GM23338 (cell line): ENCODE measurements around the gene SLC12A6. TPM values are rescaled to one million over a fixed set of nuclear protein-coding genes. Genes with fewer than 3 reads are reported as not detected.

Source experiments
- ATAC-seq: fragments of 200-7000 bp; cut with Tn5 transposase; 3 replicates; pipeline ENCODE4 v1.9.1; 2020
- DNase-seq: peaks from one replicate; pipeline ENCODE4 v3.0.0-alpha.2; 2015; ENCODE audit warnings: low spot score
- H2AFZ ChIP-seq: fragments of 200-600 bp; sonication (generic); 2 replicates; pipeline ENCODE4 v1.8.0; 2016; ENCODE audit warnings: antibody characterized with exemption, mild to moderate bottlenecking, moderate library complexity
- H3F3A ChIP-seq: fragments of 200-600 bp; sonication (generic); replicated peaks from 2 replicates; pipeline ENCODE4 v1.8.0; 2017; ENCODE audit warnings: antibody characterized with exemption, mixed run types, low read depth
- H3K27ac ChIP-seq: fragments of 200-600 bp; sonication (generic); 2 replicates; pipeline ENCODE4 v1.6.1; 2016; ENCODE audit warnings: low read depth
- H3K27me3 ChIP-seq: fragments of 200-600 bp; sonication (generic); 2 replicates; pipeline ENCODE4 v1.8.0; 2016; ENCODE audit warnings: mild to moderate bottlenecking, mixed run types, moderate library complexity; ENCODE audit not compliant: insufficient read depth
- H3K36me3 ChIP-seq: fragments of 200-600 bp; sonication (generic); 2 replicates; pipeline ENCODE4 v1.8.0; 2016; ENCODE audit warnings: mild to moderate bottlenecking; ENCODE audit not compliant: insufficient read depth
- H3K4me1 ChIP-seq: fragments of 200-600 bp; sonication (generic); 2 replicates; pipeline ENCODE4 v1.8.0; 2016; ENCODE audit warnings: mild to moderate bottlenecking, moderate library complexity; ENCODE audit not compliant: insufficient read depth
- H3K4me2 ChIP-seq: fragments of 200-600 bp; sonication (generic); 2 replicates; pipeline ENCODE4 v1.7.1; 2017; ENCODE audit warnings: mixed run types
- H3K4me3 ChIP-seq: fragments of 200-600 bp; sonication (generic); 2 replicates; pipeline ENCODE4 v1.6.1; 2016; ENCODE audit warnings: mixed run types
- H3K79me2 ChIP-seq: fragments of 200-600 bp; sonication (generic); replicated peaks from 2 replicates; pipeline ENCODE4 v1.8.0; 2017; ENCODE audit warnings: mild to moderate bottlenecking; ENCODE audit not compliant: insufficient read depth
- H3K9me2 ChIP-seq: fragments of 200-600 bp; sonication (generic); 2 replicates; pipeline ENCODE4 v1.8.0; 2017; ENCODE audit not compliant: insufficient read depth
- H4K20me1 ChIP-seq: fragments of 200-600 bp; sonication (generic); replicated peaks from 2 replicates; pipeline ENCODE4 v1.8.0; 2017; ENCODE audit warnings: mild to moderate bottlenecking; ENCODE audit not compliant: insufficient read depth
- H3K27ac Mint-ChIP-seq: 2 replicates; pipeline ENCODE4 v1.8.0; 2020; ENCODE audit warnings: inconsistent platforms, mild to moderate bottlenecking, moderate library complexity, mixed read lengths
- H3K27me3 Mint-ChIP-seq: 3 replicates; pipeline ENCODE4 v1.8.0; 2022; ENCODE audit warnings: low read depth, mild to moderate bottlenecking, moderate library complexity, mixed read lengths, inconsistent platforms; ENCODE audit not compliant: insufficient read depth, poor library complexity
- H3K36me3 Mint-ChIP-seq: 3 replicates; pipeline ENCODE4 v1.8.0; 2021; ENCODE audit warnings: low read depth, mild to moderate bottlenecking, inconsistent platforms, moderate library complexity, mixed read lengths
- H3K4me1 Mint-ChIP-seq: 3 replicates; pipeline ENCODE4 v1.8.0; 2020; ENCODE audit warnings: mild to moderate bottlenecking, inconsistent platforms, mixed read lengths
- H3K4me3 Mint-ChIP-seq: 3 replicates; pipeline ENCODE4 v1.8.0; 2021; ENCODE audit warnings: moderate library complexity, mild to moderate bottlenecking, inconsistent platforms, mixed read lengths
- H3K9me3 Mint-ChIP-seq: 3 replicates; pipeline ENCODE4 v1.8.0; 2020; ENCODE audit warnings: moderate library complexity, mild to moderate bottlenecking, inconsistent platforms, mixed read lengths
- CREB1 ChIP-seq: fragments of 250-450 bp; sonication (Bioruptor Pico); IDR thresholded peaks from 2 replicates; pipeline ENCODE4 v1.5.0; 2020; ENCODE audit warnings: low read depth, mild to moderate bottlenecking, moderate library complexity
- CTCF ChIP-seq, 2 experiments: fragments of 200-600 bp in 1 of 2; sonication (generic) in 1 of 2; conservative IDR thresholded peaks; 2 replicates each; pipeline versions ENCODE4 v1.5.1 to v1.6.1; 2016 to 2017; ENCODE audit warnings: antibody characterized with exemption in 2 of 2, low read depth in 2 of 2, mild to moderate bottlenecking in 2 of 2, moderate library complexity in 1 of 2
- ETS1 ChIP-seq: IDR thresholded peaks from 2 replicates; pipeline ENCODE4 v1.6.1; 2016; ENCODE audit warnings: antibody characterized with exemption
- JUNB ChIP-seq: IDR thresholded peaks from one replicate; pipeline ENCODE4 v1.6.1; 2016; ENCODE audit warnings: antibody characterized with exemption; ENCODE audit not compliant: unreplicated experiment
- POLR2AphosphoS5 ChIP-seq: IDR thresholded peaks from 2 replicates; pipeline ENCODE4 v1.6.1; 2016; ENCODE audit warnings: antibody characterized with exemption, low read depth
- ZNF114 ChIP-seq: fragments of 250-450 bp; sonication (Bioruptor Pico); IDR thresholded peaks from 2 replicates; pipeline ENCODE4 v1.5.0; 2020; ENCODE audit warnings: mild to moderate bottlenecking, moderate library complexity
- ZNF331 ChIP-seq: fragments of 250-450 bp; sonication (Bioruptor Pico); IDR thresholded peaks from 2 replicates; pipeline ENCODE4 v1.5.0; 2020; ENCODE audit warnings: low read depth, mild to moderate bottlenecking, moderate library complexity
- polyA plus RNA-seq: library from polyadenylated mRNA; unstranded; fragments of >200 nt; fragmentation: Nextera tagmentation; extraction: Ambion mirVana; gene quantifications from 2 replicates; pipeline ENCODE4 v1.2.1, GENCODE V29; 2016
- total RNA-seq: library from RNA; depleted of rRNA; stranded (reverse); fragments of >200 nt; shearing (Covaris generic); gene quantifications from 2 replicates; pipeline ENCODE4 v1.2.3, GENCODE V29; 2014
- TF ChIP-seq, protein P1 (sequence below): fragments of 250-450 bp; sonication (Bioruptor Pico); IDR thresholded peaks from 2 replicates; pipeline ENCODE4 v1.5.0; 2020; ENCODE audit warnings: mild to moderate bottlenecking, moderate library complexity

The SLC12A6 gene
- total and polyA plus RNA-seq, 2 experiments from 2014 or later = 2.4 to 14.1 TPM

DNA sequence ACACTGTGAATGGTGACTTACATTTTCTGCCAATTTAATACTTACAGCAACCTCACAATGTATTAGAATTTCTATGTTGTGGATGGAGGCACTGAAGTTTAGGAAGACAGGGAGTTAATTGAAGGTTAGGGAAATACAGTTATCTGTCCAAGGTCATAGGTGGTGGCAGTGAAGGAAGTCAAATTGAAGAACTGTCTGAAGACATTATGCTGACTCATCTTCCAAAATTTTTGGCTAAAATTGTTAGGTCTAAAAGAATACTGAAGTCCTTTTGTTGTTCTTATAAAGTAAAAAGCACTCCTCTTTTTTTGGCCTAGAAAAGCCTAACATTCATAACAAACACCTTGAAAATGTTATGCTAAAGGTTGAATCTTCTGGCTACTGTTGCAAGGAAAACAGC is 85.0 kb downstream of the SLC12A6 start (continued):
- TF ChIP-seq ETS1 = no peak
- TF ChIP-seq CREB1 = no peak

- H3K27me3 ChIP-seq = no peaks in the 10 kb centered on the region
- H3K4me1 ChIP-seq = no peaks in the 10 kb centered on the region
- Mint-ChIP-seq H3K36me3 (no peaks in the 10 kb centered on the region), H3K27me3 (peaks cover 3% of the 10 kb centered on the region), H3K4me3 (no peak overlapping the region), H3K4me1 (no peaks in the 10 kb centered on the region), H3K27ac (no peak overlapping the region; the same call in 1 of the 2 replicates), H3K9me3 (no peaks in the 10 kb centered on the region)
- H3K36me3 ChIP-seq = no peaks in the 10 kb centered on the region
- H4K20me1 ChIP-seq = no peaks in the 10 kb centered on the region
- ATAC-seq (no peak), DNase-seq (no peak)
- no peak overlapping the region for H3K27ac ChIP-seq
- no peak overlapping the region for H3K4me3 ChIP-seq
- H3K79me2 ChIP-seq = no peaks in the 10 kb centered on the region
- no peak overlapping the region for H3K4me2 ChIP-seq
- no peak overlapping the region for H2AFZ ChIP-seq
- H3F3A ChIP-seq = no peaks in the 10 kb centered on the region
- TF ChIP-seq POLR2AphosphoS5 (no peak), CREB1 (no peak), ZNF331 (CRISPR knock-in tag) (no peak), CTCF (conservative IDR thresholded peaks at IDR 0.05; ENCODE audit: low read depth in 2 of 2) (no peak)
- H3K9me2 ChIP-seq = no peaks in the 10 kb centered on the region
Measured at GRCh38 chr15:34248190-34248589, 89.4 kb downstream of the SLC12A6 start.

GRCh38 chr15:34246276-34246976 is 91.2 kb downstream of the SLC12A6 start:
- no peaks in the 10 kb centered on the region for H3K9me2 ChIP-seq
- no peaks in the 10 kb centered on the region for H4K20me1 ChIP-seq
- H3K4me3 ChIP-seq = no peak overlapping the region
- Mint-ChIP-seq H3K36me3 (no peaks in the 10 kb centered on the region), H3K27me3 (peaks cover 3% of the 10 kb centered on the region), H3K9me3 (no peaks in the 10 kb centered on the region), H3K27ac (no peak overlapping the region), H3K4me1 (no peaks in the 10 kb centered on the region), H3K4me3 (no peak overlapping the region)
- DNase-seq (no peak), ATAC-seq (no peak)
- no peaks in the 10 kb centered on the region for H3K79me2 ChIP-seq
- H3K27me3 ChIP-seq = no peaks in the 10 kb centered on the region
- no peak overlapping the region for H3K4me2 ChIP-seq
- H3K36me3 ChIP-seq = no peaks in the 10 kb centered on the region
- H3F3A ChIP-seq = no peaks in the 10 kb centered on the region
- no peak overlapping the region for H3K27ac ChIP-seq
- H3K4me1 ChIP-seq = no peaks in the 10 kb centered on the region
- H2AFZ ChIP-seq = no peak overlapping the region
- TF ChIP-seq, protein P1, sequence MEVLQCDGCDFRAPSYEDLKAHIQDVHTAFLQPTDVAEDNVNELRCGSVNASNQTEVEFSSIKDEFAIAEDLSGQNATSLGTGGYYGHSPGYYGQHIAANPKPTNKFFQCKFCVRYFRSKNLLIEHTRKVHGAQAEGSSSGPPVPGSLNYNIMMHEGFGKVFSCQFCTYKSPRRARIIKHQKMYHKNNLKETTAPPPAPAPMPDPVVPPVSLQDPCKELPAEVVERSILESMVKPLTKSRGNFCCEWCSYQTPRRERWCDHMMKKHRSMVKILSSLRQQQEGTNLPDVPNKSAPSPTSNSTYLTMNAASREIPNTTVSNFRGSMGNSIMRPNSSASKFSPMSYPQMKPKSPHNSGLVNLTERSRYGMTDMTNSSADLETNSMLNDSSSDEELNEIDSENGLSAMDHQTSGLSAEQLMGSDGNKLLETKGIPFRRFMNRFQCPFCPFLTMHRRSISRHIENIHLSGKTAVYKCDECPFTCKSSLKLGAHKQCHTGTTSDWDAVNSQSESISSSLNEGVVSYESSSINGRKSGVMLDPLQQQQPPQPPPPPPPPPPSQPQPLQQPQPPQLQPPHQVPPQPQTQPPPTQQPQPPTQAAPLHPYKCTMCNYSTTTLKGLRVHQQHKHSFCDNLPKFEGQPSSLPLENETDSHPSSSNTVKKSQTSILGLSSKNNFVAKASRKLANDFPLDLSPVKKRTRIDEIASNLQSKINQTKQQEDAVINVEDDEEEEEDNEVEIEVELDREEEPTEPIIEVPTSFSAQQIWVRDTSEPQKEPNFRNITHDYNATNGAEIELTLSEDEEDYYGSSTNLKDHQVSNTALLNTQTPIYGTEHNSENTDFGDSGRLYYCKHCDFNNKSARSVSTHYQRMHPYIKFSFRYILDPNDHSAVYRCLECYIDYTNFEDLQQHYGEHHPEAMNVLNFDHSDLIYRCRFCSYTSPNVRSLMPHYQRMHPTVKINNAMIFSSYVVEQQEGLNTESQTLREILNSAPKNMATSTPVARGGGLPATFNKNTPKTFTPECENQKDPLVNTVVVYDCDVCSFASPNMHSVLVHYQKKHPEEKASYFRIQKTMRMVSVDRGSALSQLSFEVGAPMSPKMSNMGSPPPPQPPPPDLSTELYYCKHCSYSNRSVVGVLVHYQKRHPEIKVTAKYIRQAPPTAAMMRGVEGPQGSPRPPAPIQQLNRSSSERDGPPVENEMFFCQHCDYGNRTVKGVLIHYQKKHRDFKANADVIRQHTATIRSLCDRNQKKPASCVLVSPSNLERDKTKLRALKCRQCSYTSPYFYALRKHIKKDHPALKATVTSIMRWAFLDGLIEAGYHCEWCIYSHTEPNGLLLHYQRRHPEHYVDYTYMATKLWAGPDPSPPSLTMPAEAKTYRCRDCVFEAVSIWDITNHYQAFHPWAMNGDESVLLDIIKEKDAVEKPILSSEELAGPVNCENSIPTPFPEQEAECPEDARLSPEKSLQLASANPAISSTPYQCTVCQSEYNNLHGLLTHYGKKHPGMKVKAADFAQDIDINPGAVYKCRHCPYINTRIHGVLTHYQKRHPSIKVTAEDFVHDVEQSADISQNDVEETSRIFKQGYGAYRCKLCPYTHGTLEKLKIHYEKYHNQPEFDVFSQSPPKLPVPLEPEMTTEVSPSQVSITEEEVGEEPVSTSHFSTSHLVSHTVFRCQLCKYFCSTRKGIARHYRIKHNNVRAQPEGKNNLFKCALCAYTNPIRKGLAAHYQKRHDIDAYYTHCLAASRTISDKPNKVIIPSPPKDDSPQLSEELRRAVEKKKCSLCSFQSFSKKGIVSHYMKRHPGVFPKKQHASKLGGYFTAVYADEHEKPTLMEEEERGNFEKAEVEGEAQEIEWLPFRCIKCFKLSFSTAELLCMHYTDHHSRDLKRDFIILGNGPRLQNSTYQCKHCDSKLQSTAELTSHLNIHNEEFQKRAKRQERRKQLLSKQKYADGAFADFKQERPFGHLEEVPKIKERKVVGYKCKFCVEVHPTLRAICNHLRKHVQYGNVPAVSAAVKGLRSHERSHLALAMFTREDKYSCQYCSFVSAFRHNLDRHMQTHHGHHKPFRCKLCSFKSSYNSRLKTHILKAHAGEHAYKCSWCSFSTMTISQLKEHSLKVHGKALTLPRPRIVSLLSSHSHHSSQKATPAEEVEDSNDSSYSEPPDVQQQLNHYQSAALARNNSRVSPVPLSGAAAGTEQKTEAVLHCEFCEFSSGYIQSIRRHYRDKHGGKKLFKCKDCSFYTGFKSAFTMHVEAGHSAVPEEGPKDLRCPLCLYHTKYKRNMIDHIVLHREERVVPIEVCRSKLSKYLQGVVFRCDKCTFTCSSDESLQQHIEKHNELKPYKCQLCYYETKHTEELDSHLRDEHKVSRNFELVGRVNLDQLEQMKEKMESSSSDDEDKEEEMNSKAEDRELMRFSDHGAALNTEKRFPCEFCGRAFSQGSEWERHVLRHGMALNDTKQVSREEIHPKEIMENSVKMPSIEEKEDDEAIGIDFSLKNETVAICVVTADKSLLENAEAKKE = no peak
- TF ChIP-seq ZNF114 (no peak), JUNB (no peak), ETS1 (no peak), ZNF331 (CRISPR knock-in tag) (no peak), POLR2AphosphoS5 (no peak), CREB1 (no peak)
